HG02623 (cell line): ENCODE measurements around the gene NDST4.

Experiments
- ATAC-seq: cut with Tn5 transposase; IDR thresholded peaks from one replicate; pipeline ENCODE4 v1.9.1; 2021; ENCODE audit warnings: moderate library complexity; ENCODE audit not compliant: unreplicated experiment

NDST4 gene

GRCh38 chr4:115113506-115114106 is at the start of gene NDST4:
Gene NDST4 (minus strand): TSS chr4:115113620. CDS start chr4:115077036, 36,584 bp downstream.
- no peak for ATAC-seq

- ATAC-seq: no peak
These were observed 45.7 kb upstream of the NDST4 start for GRCh38 chr4:115159141-115159540.

- ATAC-seq: no peak
These were observed 44.9 kb upstream of the NDST4 start for GRCh38 chr4:115158296-115158695.

GRCh38 chr4:115154826-115155225 is 41.4 kb upstream of the NDST4 start:
- no peak for ATAC-seq

- ATAC-seq: no peak
These were observed 39.5 kb upstream of the NDST4 start for GRCh38 chr4:115152965-115153364.

GRCh38 chr4:115152081-115152480 is 38.7 kb upstream of the NDST4 start:
- peak; percentile 74 for ATAC-seq

- ATAC-seq: no peak
These were observed 35.7 kb upstream of the NDST4 start for GRCh38 chr4:115149106-115149505.

GRCh38 chr4:115145393-115146160 is 32.2 kb upstream of the NDST4 start:
- no peak for ATAC-seq

GRCh38 chr4:115128037-115128436 is 14.6 kb upstream of the NDST4 start:
- ATAC-seq: no peak

GRCh38 chr4:115126491-115126890 is 13.1 kb upstream of the NDST4 start:
- ATAC-seq: no peak

GRCh38 chr4:115121351-115122043 is 8.1 kb upstream of the NDST4 start:
- no peak for ATAC-seq

GRCh38 chr4:115119804-115120352 is 6.5 kb upstream of the NDST4 start:
- ATAC-seq: no peak

- no peak for ATAC-seq
These were observed 4.2 kb upstream of the NDST4 start for GRCh38 chr4:115117651-115118050.

GRCh38 chr4:115110191-115111181 is 2.9 kb downstream of the NDST4 start:
- ATAC-seq: no peak

- no peak for ATAC-seq
These were observed 4.6 kb downstream of the NDST4 start for GRCh38 chr4:115108850-115109249.

GRCh38 chr4:115107411-115107810 is 6.0 kb downstream of the NDST4 start:
- no peak for ATAC-seq

- no peak for ATAC-seq
These were observed 11.7 kb downstream of the NDST4 start for GRCh38 chr4:115101675-115102074.

GRCh38 chr4:115090483-115091075 is 22.8 kb downstream of the NDST4 start:
- ATAC-seq: peak; percentile 76

GRCh38 chr4:115082633-115083032 is 30.8 kb downstream of the NDST4 start:
- ATAC-seq: no peak

GRCh38 chr4:115076691-115077090 is 36.7 kb downstream of the NDST4 start:
- no peak for ATAC-seq
